GM12872 (cell line): Measurements from ENCODE around the gene C1orf167.

ENCODE experiments used
- CTCF ChIP-seq: IDR thresholded peaks from 3 replicates; pipeline ENCODE4 v1.5.1; 2011; ENCODE audit warnings: low read depth, mild to moderate bottlenecking, low read length, moderate library complexity; ENCODE audit not compliant: insufficient read depth

C1orf167 gene

GRCh38 chr1:11782127-11782708 is 20.2 kb downstream of the C1orf167 start:
- no peak for TF ChIP-seq CTCF

GRCh38 chr1:11783556-11783955 is 21.6 kb downstream of the C1orf167 start:
- no peak for TF ChIP-seq CTCF

GRCh38 chr1:11784256-11784992 is 22.4 kb downstream of the C1orf167 start:
- TF ChIP-seq CTCF: no peak

GRCh38 chr1:11784993-11785769 is 23.2 kb downstream of the C1orf167 start:
- TF ChIP-seq CTCF: peak; percentile 95

- TF ChIP-seq CTCF: no peak
These were observed 24.2 kb downstream of the C1orf167 start for GRCh38 chr1:11786168-11786567.

GRCh38 chr1:11787251-11787803 is 25.3 kb downstream of the C1orf167 start:
- TF ChIP-seq CTCF: no peak

- TF ChIP-seq CTCF: no peak
These were observed 25.9 kb downstream of the C1orf167 start for GRCh38 chr1:11787804-11788436.
